Renal pelvis (tissue), 4 donors: ENCODE results near the gene BMPR1A. TPM values are rescaled to one million over a fixed set of nuclear protein-coding genes. Genes with fewer than 3 reads are reported as not detected.
"Not testable (repeated sequence)": the region's sequence is repeated elsewhere in the genome, so short reads cannot be mapped to it uniquely, and the experiment has no call there.

Experiments used
- DNase-seq: peaks from one replicate; pipeline ENCODE4 v3.0.0-alpha.2; 2013
- polyA plus RNA-seq, 3 donors: library from polyadenylated mRNA; unstranded; fragments of 120-200 nt; gene quantifications; one replicate each; pipeline ENCODE4 v1.2.1, GENCODE V29; 2013; ENCODE audit not compliant: insufficient read length in 3 of 3

BMPR1A gene
- polyA plus RNA-seq, 3 donors: 65.2 to 70.1 (median 67.1) TPM

DNA sequence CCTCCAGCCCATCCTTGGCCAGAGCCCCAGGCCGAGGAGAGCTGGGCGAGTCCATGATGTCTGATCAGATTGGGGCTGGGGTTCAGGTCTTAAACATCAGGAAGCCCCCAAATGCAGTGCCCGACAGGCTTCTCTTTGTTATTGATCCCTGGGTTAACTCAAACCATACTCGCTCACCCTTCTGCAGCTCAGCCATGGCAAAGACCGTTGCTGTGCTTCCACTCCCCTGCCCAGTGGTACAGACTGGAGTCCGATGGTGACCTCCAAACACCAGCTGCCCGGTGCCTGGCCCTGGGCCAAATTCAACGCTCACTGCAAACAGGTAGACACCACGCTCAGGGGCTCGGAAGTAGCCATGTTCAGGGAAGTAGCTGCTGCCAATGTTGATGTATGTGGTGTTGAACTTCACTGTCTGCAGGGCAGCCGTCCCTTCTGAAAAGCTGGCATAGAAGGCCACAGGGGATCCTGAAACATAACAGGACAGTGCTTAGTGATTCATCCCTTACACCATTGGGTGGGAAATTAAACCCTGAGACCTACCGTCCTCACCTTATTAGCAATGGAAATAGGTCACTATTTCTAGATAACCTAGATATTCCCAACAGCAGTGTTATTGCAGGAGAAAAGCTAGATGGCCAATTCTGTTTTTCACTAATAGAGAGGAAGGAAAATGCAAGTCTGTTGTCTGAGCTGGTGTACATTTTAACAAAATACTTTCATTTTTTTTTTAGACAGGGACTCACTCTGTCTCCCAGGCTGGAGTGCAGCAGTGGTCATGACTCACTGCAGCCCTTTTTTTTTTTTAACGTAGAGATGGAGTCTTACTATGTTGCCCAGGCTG is 180.5 kb downstream of the BMPR1A start:
- DNase-seq: no peak

DNA sequence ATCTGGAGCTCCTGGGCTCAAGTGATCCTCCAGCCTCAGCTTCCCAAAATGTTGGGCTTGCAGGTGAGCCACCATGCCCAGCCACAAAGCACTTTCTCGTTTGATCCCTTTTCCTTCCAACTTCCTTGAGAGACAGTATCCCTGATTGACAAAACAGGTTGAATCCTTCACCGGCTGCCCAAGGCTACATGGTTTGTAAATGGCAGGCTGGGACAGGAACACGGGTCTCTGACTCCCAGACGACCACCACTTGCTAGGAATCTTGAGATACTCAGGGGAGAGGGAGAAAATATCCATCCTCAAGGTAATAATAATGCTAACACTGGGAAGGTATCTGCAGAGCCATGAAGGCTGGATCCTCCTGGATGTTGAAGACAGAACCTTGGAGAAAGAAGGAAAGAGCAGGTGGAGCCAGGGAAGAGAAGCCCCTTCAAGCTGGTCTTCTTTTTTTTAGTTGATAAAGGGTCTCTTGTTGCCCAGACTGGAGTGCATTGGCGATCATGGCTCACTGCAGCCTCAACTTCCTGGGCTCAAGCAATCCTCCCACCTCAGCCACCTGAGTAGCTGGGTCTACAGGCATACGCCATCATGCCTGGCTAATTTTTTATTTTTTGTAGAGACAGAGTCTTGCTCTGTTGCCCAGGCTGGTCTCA is 181.2 kb downstream of the BMPR1A start:
- no peak for DNase-seq

- DNase-seq: no peak
These were observed 181.8 kb downstream of the BMPR1A start for GRCh38 chr10:86938260-86938659.

DNA sequence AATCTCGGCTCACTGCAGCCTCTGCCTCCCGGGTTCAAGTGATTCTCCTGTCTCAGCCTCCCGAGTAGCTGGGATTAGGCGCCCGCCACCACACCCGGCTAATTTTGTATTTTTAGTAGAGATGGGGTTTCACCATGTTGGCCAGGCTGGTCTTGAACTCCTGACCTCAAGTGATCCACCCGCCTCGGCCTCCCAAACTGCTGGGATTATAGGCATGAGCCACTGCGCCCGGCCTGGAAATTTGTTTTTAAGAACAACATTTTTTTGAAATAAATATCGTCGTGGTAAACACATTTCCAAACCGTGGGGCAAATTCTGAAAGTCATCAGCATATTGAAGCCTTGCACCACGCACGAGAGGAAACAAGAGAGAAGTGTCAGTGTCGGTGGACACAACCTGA is 183.7 kb downstream of the BMPR1A start:
- not testable (repeated sequence) for DNase-seq

DNA sequence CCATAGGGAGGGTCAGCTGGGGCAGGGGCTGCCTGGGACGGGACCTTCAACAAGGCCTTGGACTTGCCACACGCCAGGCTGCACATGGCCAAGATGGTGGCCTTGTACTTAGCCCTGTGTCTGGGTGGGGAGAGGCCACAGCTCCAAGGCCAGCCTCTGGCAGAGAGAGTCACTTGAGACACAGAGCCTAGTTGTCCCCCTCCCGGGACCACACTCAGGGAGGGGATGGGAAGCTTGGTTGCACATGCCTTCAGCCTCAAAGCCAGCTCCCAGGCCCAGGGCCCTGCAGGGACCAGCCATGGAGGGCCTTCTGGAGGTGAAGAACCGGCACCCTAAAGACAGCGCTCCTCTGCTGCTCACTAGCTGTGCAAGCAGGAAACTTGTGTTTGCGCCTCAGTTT is 184.3 kb downstream of the BMPR1A start:
- no peak for DNase-seq

- DNase-seq: no peak
These were observed 185.0 kb downstream of the BMPR1A start for GRCh38 chr10:86941426-86941825.

GRCh38 chr10:86941991-86942421 is 185.6 kb downstream of the BMPR1A start:
- DNase-seq: no peak

DNA sequence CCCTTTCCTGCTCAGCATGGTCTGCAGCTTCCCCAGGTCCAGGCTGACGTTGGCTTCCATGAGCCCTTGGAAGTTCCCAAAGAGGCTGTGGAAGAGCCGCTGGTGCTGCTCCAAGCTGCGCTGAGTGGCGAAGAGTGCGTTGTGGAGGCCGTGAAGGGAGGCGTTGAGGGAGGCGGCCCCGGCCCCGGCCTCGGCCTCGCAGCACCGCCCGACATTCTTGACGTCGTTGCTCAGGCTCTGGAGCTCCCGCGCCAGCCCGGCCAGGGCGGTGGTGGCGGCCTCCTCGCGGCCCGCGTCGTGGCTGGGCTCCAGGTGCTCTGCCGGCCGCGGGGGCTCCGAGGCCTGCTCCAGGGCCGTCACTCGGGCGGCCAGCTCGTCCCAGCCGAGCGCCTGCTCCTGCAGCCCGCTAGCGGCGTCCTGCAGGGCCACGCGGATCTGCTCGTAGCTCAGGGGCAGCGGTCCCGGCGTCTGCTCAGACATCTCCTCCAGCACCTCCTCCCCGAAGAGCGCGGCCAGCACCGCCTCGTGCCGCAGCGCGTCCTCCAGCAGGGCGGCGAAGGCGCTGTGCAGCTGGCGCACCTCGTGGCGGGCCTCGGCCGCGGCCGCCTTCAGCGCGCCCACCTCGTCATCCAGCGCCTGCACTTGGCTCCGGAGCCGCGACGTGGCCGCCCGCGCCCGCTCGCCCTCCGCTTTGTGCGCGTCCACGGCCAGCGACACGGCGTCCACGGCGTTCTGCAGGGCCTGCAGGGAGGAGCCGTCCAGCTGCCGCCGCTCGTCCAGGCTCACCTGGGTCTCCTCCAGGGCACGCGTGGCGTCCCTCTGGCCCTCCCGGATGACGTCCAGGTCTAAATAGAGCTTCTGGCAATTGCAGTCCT is 186.3 kb downstream of the BMPR1A start:
- DNase-seq: no peak

DNA sequence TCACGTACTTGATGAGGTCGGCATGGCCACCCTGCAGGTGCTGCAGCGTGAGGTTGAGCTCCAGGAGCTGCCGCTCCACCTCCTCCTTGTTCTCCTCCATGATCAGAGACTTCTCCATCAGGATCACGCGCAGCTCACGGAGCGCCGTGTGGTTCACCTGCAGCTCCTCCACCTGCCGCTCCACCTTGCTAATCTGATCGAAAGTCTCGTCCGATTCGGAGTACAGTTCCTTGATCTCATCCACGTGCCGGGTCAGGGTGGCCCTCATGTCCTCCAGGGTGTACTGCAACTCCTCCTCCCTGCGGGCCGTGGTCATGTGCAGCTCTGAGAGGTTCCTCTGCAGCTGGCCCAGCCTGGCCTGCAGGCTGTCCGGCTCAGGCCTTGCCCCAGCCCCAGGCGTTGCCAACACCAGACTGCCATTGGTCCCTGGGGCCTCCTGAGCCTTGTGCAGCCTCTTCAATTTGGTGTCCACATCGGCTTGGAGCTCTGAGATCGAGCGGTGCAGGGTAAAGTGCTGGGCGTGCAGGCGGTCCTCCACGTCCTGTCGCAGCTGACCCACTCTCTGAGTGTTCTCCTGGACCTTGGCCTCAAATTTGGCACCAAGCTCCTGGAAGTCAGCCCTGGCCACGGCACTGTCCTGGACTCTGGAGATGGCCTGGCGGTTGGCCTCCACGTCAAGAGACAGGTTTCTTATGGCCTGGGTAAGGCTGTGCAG is 187.1 kb downstream of the BMPR1A start:
- no peak for DNase-seq

DNA sequence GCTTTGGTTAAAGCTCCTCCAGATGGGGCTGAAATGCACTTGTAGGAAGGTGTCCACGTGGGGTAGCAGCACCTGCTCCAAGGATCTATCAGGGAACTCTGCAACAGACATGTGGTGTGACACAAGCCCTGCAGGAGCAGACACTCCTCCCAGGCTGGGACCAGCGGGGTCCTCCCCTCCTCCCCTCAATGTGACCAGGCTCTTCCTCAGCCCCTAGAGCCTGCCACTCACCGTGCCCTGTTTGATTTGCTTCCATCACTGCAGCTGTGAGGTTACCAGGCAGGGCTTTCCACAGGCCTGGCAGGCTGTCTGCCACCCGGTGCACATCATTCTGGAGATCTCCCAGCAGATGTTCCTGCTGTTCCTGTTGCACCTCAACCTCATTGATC is 187.6 kb downstream of the BMPR1A start:
- DNase-seq: no peak

DNA sequence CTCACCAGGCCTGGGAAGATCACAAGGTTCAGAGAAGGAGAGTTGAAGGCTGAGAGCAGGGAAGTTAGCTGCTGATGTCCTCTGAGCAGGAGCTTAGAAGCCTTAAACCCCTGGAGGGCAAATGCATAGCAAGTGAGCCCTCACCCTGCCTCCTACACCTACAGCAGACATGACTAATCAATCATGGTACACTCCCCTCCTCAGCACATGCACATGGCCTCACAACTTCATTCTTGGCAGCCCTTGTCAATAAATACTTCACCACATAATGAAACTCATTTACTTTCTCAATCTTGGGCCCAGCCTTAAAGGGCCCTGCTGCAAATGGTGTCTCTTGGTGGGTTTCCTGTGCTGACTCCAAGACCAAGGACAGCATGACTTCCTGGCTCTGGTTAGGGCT is 188.1 kb downstream of the BMPR1A start:
- DNase-seq: no peak

DNA sequence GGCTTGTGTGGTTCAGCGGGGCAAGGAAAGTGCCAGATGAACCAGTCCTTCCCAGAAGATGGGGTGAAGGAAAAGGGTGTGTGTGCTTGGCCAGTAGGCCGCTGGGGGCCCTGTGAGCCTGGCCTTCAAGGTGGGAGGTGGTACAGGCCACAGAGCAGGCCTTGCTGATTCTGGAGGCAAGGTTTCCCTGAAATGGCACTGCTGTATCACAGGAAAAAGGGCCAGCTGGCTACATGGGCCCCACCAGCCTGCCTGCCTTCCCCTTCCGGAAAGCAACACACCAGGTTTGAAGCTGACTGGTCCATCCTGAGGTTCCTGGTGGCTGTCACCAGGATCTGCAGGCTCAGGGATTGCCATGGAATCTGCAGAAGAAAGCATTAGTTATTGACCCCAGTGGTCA is 188.5 kb downstream of the BMPR1A start:
- no peak for DNase-seq

DNA sequence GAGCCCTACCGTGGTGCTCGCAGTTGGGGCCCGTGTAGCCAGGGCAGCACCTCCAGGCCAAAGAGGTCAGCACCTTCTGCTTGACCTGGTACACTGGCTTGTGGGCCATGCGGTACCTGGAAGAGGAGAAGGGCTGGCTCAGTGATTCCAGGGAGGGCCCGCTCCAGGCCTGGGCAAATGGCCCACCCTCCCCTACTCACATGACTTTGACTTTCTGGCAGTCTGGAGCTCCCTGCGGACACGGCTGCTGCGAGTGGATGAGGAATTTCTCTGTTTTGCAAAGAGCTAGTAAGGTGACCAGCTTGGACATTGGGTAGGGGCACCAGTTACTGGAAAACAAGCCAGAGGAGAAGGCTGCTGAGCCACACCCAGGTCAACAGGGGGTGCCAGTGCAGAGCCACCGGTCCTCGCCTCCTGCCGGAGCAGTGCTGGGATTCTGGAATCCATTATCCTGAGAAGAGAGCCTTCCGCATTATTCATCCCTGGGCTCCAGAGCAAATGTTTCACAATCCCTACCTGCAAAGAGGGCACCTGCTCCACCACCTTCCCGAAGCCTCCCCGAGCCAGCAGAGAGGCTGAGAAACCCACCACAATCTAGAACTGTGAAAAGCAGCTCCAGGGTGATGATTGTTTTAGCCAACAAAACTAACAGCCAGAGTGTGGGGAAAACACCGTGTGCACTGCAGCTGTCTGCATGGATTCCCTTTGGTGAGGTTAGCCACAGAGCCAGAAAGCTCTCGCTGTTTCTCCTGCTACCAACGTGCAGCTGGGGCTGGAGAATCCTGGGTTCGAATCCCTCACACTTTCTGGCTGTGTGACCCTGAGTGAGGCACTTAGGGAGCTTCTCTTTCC is 189.2 kb downstream of the BMPR1A start:
- DNase-seq: no peak

DNA sequence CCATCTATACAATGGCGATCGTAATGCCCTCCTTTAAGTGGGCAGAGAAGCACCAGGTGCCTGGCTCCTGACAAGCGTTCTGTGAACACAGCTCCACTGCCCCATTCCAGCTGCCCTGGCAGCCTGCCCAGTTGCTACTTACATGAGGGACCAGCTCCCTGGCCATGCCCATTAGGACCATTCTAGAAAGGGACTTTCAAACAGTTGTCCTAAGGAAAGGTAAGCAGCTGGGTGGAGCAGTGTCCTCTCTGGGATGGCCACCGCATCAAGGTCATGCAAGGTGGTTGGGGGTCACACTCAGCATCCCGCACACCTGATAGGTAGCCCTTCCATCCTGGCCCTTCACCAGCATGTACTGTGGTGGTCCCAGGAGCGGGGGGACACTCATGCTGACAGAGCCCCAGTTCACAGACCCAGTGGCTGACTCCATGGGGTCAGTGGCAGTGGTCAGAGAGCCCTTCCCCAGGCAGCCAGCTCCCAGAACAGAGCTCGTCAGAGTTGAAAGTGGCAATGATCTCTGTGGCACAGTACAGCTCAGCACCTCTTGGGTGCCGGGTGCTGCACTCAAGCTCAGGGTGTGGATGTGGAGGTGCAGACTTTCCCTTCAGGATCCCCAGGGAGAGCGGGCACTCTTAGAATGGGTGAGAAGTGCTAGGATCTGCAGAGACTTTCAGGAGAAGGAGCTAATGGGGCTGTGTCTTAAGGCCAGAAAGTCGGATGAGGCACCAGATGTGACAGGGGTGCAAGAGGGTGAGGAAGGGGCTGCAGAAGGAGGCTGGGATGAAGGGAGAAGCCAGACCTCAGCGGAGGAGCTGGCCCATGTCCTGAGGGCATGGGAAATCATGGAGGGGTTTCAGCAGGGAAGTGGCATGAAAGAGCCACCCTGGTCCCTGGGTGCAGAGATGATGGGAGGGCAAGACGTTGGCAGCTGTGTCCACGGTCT is 190.1 kb downstream of the BMPR1A start:
- DNase-seq: no peak

GRCh38 chr10:86947806-86948205 is 191.4 kb downstream of the BMPR1A start:
- not testable (repeated sequence) for DNase-seq

DNA sequence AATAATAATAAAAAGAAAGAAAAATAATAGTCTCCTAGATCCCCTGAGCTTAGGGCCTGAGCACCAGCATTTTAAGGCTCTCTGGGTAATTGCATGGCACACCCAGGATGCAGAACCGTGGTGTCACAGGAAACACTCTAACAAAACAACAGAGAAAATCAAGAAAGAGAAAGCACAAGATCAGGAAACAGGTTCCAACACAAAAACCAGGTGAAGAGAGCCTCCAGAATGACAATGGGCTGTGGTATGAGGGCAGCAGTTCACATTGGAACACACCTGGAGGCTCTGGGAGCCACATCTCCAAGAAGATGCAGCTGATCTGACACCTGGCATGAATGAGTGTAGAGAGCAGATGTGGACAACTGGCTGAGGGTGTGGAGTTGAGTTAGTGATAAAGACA is 193.9 kb downstream of the BMPR1A start:
- no peak for DNase-seq

DNA sequence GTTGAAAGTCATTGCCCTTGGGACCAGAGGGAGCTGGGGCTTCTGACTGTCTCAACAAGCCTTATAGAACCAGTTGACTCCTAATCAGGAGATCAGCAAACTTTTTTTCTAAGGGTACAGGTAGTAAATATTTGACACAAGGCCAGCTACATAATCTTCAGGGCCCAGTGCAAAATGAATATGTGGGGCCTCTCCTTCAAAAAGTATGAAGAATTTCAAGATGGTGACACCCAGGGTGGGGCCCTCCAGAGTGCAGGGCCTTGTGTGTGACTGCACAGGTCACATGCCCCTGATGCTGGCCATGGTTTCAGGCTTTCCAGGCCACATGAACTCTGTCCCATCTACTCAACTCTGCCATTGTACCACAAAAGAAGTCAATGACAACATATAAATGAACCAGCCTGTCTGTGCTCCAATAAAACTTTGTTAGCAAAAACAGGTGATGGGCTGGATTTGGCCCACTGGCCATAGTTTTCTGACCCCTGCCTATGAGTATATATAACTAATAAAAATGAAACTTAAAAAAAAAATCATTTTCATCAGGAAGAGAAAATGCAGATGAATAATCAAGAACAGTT is 194.9 kb downstream of the BMPR1A start:
- no peak for DNase-seq

DNA sequence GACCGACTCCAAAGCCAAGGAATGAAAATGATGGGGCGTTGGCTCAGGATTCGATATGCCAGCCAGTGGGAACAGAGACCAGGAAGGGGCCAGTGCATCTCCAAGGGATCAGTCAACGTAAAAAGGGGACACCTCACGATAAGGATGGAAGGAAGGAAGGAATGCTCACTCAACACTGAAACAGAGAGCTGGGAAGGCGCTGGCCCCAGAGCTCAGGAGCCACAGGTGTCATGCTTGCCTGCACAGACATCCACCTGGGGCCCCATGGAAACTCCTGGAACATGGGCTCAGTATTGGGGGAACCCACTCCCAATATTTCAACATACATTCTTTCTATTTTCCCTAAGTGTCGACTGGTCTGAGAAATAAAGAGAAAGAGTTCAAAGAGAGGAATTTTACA is 195.7 kb downstream of the BMPR1A start:
- DNase-seq: no peak

- not testable (repeated sequence) for DNase-seq
These were observed 196.3 kb downstream of the BMPR1A start for GRCh38 chr10:86952697-86953096.
